Stimulated activated CD4-positive, alpha-beta T cell treated with anti-CD3 and anti-CD28 coated beads, Interleukin-2, amount 100 ng/mL, for 24 hours (primary cell): ENCODE results near the gene ETV3L.

ENCODE experiments used
- DNase-seq, 2 donors: peaks; one replicate each; pipeline ENCODE4 v3.0.0-alpha.2; 2020

Gene ETV3L

GRCh38 chr1:157131281-157131680 lies 31.7 kb upstream of the ETV3L start:
- DNase-seq, result no peak

- no peak for DNase-seq
Observed at GRCh38 chr1:157124855-157125254, 25.2 kb upstream of the ETV3L start.

GRCh38 chr1:157119448-157119847 lies 19.8 kb upstream of the ETV3L start:
- no peak for DNase-seq

- no peak for DNase-seq
Observed at GRCh38 chr1:157119008-157119407, 19.4 kb upstream of the ETV3L start.

- no peak for DNase-seq
Observed at GRCh38 chr1:157117527-157118057, 18.0 kb upstream of the ETV3L start.

- no peak for DNase-seq
Observed at GRCh38 chr1:157116737-157117103, 17.1 kb upstream of the ETV3L start.

- DNase-seq, result no peak
Observed at GRCh38 chr1:157115851-157116736, 16.5 kb upstream of the ETV3L start.

GRCh38 chr1:157115429-157115838 lies 15.8 kb upstream of the ETV3L start:
- no peak for DNase-seq

GRCh38 chr1:157114183-157115121 lies 14.8 kb upstream of the ETV3L start:
- DNase-seq, result no peak

- DNase-seq, result no peak
Observed at GRCh38 chr1:157113631-157114030, 14.0 kb upstream of the ETV3L start.

GRCh38 chr1:157113106-157113505 lies 13.5 kb upstream of the ETV3L start:
- no peak for DNase-seq

- DNase-seq, result no peak
Observed at GRCh38 chr1:157112186-157112867, 12.7 kb upstream of the ETV3L start.

GRCh38 chr1:157111396-157112165 lies 12.0 kb upstream of the ETV3L start:
- no peak for DNase-seq

GRCh38 chr1:157110686-157111085 lies 11.1 kb upstream of the ETV3L start:
- DNase-seq, result no peak

- DNase-seq, result no peak
Observed at GRCh38 chr1:157110003-157110402, 10.4 kb upstream of the ETV3L start.

- no peak for DNase-seq
Observed at GRCh38 chr1:157108448-157108847, 8.8 kb upstream of the ETV3L start.

- no peak for DNase-seq
Observed at GRCh38 chr1:157107702-157108101, 8.1 kb upstream of the ETV3L start.

- no peak for DNase-seq
Observed at GRCh38 chr1:157106813-157107189, 7.2 kb upstream of the ETV3L start.

- DNase-seq, result peak in 1 of 2 donors; percentile 27
Observed at GRCh38 chr1:157105988-157106812, 6.6 kb upstream of the ETV3L start.

- no peak for DNase-seq
Observed at GRCh38 chr1:157105298-157105987, 5.8 kb upstream of the ETV3L start.
